GM18907 (cell line): ENCODE results near the gene THSD4.
"Not testable (repeated sequence)": the region's sequence is repeated elsewhere in the genome, so short reads cannot be mapped to it uniquely, and the experiment has no call there.

Source experiments
- ATAC-seq: cut with Tn5 transposase; IDR thresholded peaks from one replicate; pipeline ENCODE4 v1.9.1; 2021; ENCODE audit warnings: mild to moderate bottlenecking, moderate library complexity; ENCODE audit not compliant: unreplicated experiment

The THSD4 gene

GRCh38 chr15:71180986-71181853 is 65.9 kb downstream of the THSD4 start:
- no peak for ATAC-seq

- ATAC-seq, result no peak
Observed at GRCh38 chr15:71182522-71182921, 67.3 kb downstream of the THSD4 start.

GRCh38 chr15:71183063-71183462 is 67.8 kb downstream of the THSD4 start:
- ATAC-seq, result no peak

- no peak for ATAC-seq
Observed at GRCh38 chr15:71185706-71186105, 70.4 kb downstream of the THSD4 start.

- no peak for ATAC-seq
Observed at GRCh38 chr15:71186267-71186666, 71.0 kb downstream of the THSD4 start.

GRCh38 chr15:71187078-71187477 is 71.8 kb downstream of the THSD4 start:
- no peak for ATAC-seq

- ATAC-seq, result no peak
Observed at GRCh38 chr15:71187526-71187925, 72.3 kb downstream of the THSD4 start.

GRCh38 chr15:71189718-71190117 is 74.4 kb downstream of the THSD4 start:
- ATAC-seq, result no peak

GRCh38 chr15:71191296-71191695 is 76.0 kb downstream of the THSD4 start:
- ATAC-seq, result no peak

GRCh38 chr15:71192816-71193215 is 77.5 kb downstream of the THSD4 start:
- no peak for ATAC-seq

- no peak for ATAC-seq
Observed at GRCh38 chr15:71194286-71194685, 79.0 kb downstream of the THSD4 start.

GRCh38 chr15:71195242-71195641 is 80.0 kb downstream of the THSD4 start:
- no peak for ATAC-seq

- no peak for ATAC-seq
Observed at GRCh38 chr15:71197620-71198019, 82.3 kb downstream of the THSD4 start.

GRCh38 chr15:71198846-71199245 is 83.6 kb downstream of the THSD4 start:
- ATAC-seq, result no peak

GRCh38 chr15:71199384-71200351 is 84.4 kb downstream of the THSD4 start:
- no peak for ATAC-seq

- no peak for ATAC-seq
Observed at GRCh38 chr15:71201477-71201876, 86.2 kb downstream of the THSD4 start.

GRCh38 chr15:71202712-71203111 is 87.4 kb downstream of the THSD4 start:
- no peak for ATAC-seq

GRCh38 chr15:71203586-71204474 is 88.6 kb downstream of the THSD4 start:
- no peak for ATAC-seq

- no peak for ATAC-seq
Observed at GRCh38 chr15:71207141-71207540, 91.9 kb downstream of the THSD4 start.

GRCh38 chr15:71212146-71212545 is 96.9 kb downstream of the THSD4 start:
- no peak for ATAC-seq

GRCh38 chr15:71213943-71214342 is 98.7 kb downstream of the THSD4 start:
- not testable (repeated sequence) for ATAC-seq
